WTC11 (cell line): ENCODE results near the gene SHF. TPM values are rescaled to one million over a fixed set of nuclear protein-coding genes. Genes with fewer than 3 reads are reported as not detected.

Source experiments
- ATAC-seq: fragments of 200-7000 bp; cut with Tn5 transposase; 2 replicates; pipeline ENCODE4 v1.10.0; 2021; ENCODE audit warnings: mild to moderate bottlenecking, moderate library complexity
- CTCF ChIA-PET: fragments of 300-600 bp; sonication (Branson Sonifier 250); formaldehyde crosslinking; loops from one replicate; lab custom pipeline; 2021; ENCODE audit warnings: antibody characterized with exemption; lab: Charles Lee
- POLR2A ChIA-PET: fragments of 350-600 bp; sonication (Branson Sonifier 250); formaldehyde crosslinking; loops from one replicate; lab custom pipeline; 2021; ENCODE audit warnings: antibody characterized with exemption; lab: Charles Lee
- DNase-seq: peaks from one replicate; pipeline ENCODE4 v3.0.0; 2021; ENCODE audit warnings: low spot score
- H3K27ac Mint-ChIP-seq: 2 replicates; pipeline ENCODE4 v1.8.0; 2021; ENCODE audit warnings: mixed read lengths
- H3K27me3 Mint-ChIP-seq: 2 replicates; pipeline ENCODE4 v1.8.0; 2021; ENCODE audit warnings: low read depth, mild to moderate bottlenecking, moderate library complexity, mixed read lengths
- H3K36me3 Mint-ChIP-seq: 2 replicates; pipeline ENCODE4 v1.8.0; 2021; ENCODE audit warnings: mixed read lengths
- H3K4me1 Mint-ChIP-seq: 2 replicates; pipeline ENCODE4 v1.8.0; 2022; ENCODE audit warnings: mixed read lengths
- H3K4me3 Mint-ChIP-seq: 2 replicates; pipeline ENCODE4 v1.8.0; 2021; ENCODE audit warnings: mild to moderate bottlenecking, moderate library complexity, mixed read lengths
- H3K9me3 Mint-ChIP-seq: 2 replicates; pipeline ENCODE4 v1.8.0; 2021; ENCODE audit warnings: mixed read lengths
- CTCF ChIP-seq: fragments of 200-600 bp; IDR thresholded peaks from 2 replicates; pipeline ENCODE4 v1.8.0; 2022; ENCODE audit warnings: antibody characterized with exemption
- NFE2L1 ChIP-seq: sonication (generic); formaldehyde crosslinking; IDR thresholded peaks from 2 replicates; pipeline ENCODE4 v1.8.1; 2023; ENCODE audit warnings: missing genetic modification reagents
- ZBTB21 ChIP-seq: sonication (generic); formaldehyde crosslinking; IDR thresholded peaks from 2 replicates; pipeline ENCODE4 v1.8.1; 2023; ENCODE audit warnings: mild to moderate bottlenecking, missing genetic modification reagents, borderline replicate concordance
- ZNF219 ChIP-seq: sonication (generic); formaldehyde crosslinking; IDR thresholded peaks from 2 replicates; pipeline ENCODE4 v1.8.0; 2023; ENCODE audit warnings: missing genetic modification reagents, mild to moderate bottlenecking, borderline replicate concordance
- total RNA-seq: library from RNA; stranded (reverse); gene quantifications from 3 replicates; pipeline ENCODE4 v1.2.3, GENCODE V29; 2021
- TF ChIP-seq, protein P1 (sequence below): sonication (generic); formaldehyde crosslinking; IDR thresholded peaks from 2 replicates; pipeline ENCODE4 v1.8.0; 2022; ENCODE audit warnings: mild to moderate bottlenecking, missing genetic modification reagents

SHF gene
- total RNA-seq, 1 experiment from 2014 or later, result 30.6 TPM

GRCh38 chr15:45118131-45118588 lies 69.6 kb downstream of the SHF start (continued):
- TF ChIP-seq CTCF, result peak; percentile 86

- DNase-seq, result no peak
- ChIA-PET CTCF (interaction anchor here (0.6 to 8.3 kb wide), 64 partner anchors 9 to 883 kb away, joined by 3 to 231 read pairs (median 6); partner anchors contain the start of genes DUOX1, DUOXA1, SHF and SLC28A2), POLR2A (interaction anchor here (0.7 kb wide), 1 partner anchor 17 kb away, joined by 3 read pairs; no protein-coding TSS in a partner anchor)
- H3K4me3 Mint-ChIP-seq, result peak overlapping the region; percentile 64
- TF ChIP-seq NFE2L1 (CRISPR knock-in tag), result no peak
- TF ChIP-seq ZNF219 (CRISPR knock-in tag), result no peak
- no peak for TF ChIP-seq ZBTB21 (CRISPR knock-in tag)
- TF ChIP-seq, protein P1, sequence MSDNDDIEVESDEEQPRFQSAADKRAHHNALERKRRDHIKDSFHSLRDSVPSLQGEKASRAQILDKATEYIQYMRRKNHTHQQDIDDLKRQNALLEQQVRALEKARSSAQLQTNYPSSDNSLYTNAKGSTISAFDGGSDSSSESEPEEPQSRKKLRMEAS (CRISPR knock-in tag), result 0 out of 2 replicates have a peak, but pooled peaks have one; percentile 17
- H3K27me3 Mint-ChIP-seq, result peaks cover 97% of the 10 kb centered on the region
- no peaks in the 10 kb centered on the region for H3K36me3 Mint-ChIP-seq
- no peaks in the 10 kb centered on the region for H3K9me3 Mint-ChIP-seq
- peaks cover 32% of the 10 kb centered on the region for H3K4me1 Mint-ChIP-seq
- H3K27ac Mint-ChIP-seq, result no peak overlapping the region
- peak; percentile 6 for ATAC-seq
Observed at GRCh38 chr15:45117308-45118130, 70.2 kb downstream of the SHF start.

Other genes starting within 250 kb of the SHF start
- not detected in 3 replicates for gene TERB2, start 231.3 kb downstream of the SHF start, total RNA-seq
- gene SORD, start 164.8 kb downstream of the SHF start, total RNA-seq, result 46.2 to 48.9 TPM (median 46.4 TPM) in 3 replicates
- 0.13 to 0.27 TPM (median 0.14 TPM) in 3 replicates for gene DUOX2, start 73.8 kb downstream of the SHF start, total RNA-seq
- 0.11 TPM in 1 of 3 replicates, not detected in the others for gene DUOXA2, start 73.6 kb downstream of the SHF start, total RNA-seq
- gene DUOXA1, start 58.1 kb downstream of the SHF start, total RNA-seq, result 0.09 to 0.62 TPM (median 0.50 TPM) in 3 replicates
- 1.3 to 2.1 TPM (median 1.3 TPM) in 3 replicates for gene DUOX1, start 58.0 kb downstream of the SHF start, total RNA-seq
- 0.20 TPM in 1 of 3 replicates, not detected in the others for gene SLC28A2, start 64.3 kb upstream of the SHF start, total RNA-seq
- gene GATM, start 190.6 kb upstream of the SHF start, total RNA-seq, result 10.1 to 18.0 TPM (median 17.0 TPM) in 3 replicates